Measurements from ENCODE around the gene PIWIL4. TPM values are rescaled to one million over a fixed set of nuclear protein-coding genes. Genes with fewer than 3 reads are reported as not detected.

The PIWIL4 gene
- total RNA-seq (1 to 10 TPM in 5 of 9 donors, under 1 TPM in 4; 0.68 to 2.4 (median 1.1) TPM), polyA plus RNA-seq (1 to 10 TPM in 1 of 2 donors, under 1 TPM in 1; 0.33 to 1.6 TPM)
- long read RNA-seq, donor 1, partial matches to known transcripts = 0 of 2 reads
- long read RNA-seq, donor 1, other reads (novel, unspliced or antisense) = 2 of 2 reads
- long read RNA-seq, donor 2 = 0 reads
- long read RNA-seq, donor 3 = 0 reads

- Histone ChIP-seq H3K4me3 (no peak within 1 kb of the TSS), H3K27ac (no peak within 1 kb of the TSS), H3K36me3 (no peaks in the 10 kb centered on the region), H3K4me1 (peaks cover 0 to 14% (median 4%) of the 10 kb centered on the region in 12 donors), H3K9me3 (no peaks in the 10 kb centered on the region), H3K27me3 (no peaks in the 10 kb centered on the region)
- 94 to 95% (median 95%) methylated on average over 25 of the region's 25 CpGs for WGBS, 4 donors
- no peak for DNase-seq
- no peak for ATAC-seq
- TF ChIP-seq POLR2A (IDR thresholded peaks at IDR 0.05) (no peak), CTCF (IDR thresholded peaks at IDR 0.05) (no peak)
- intact Hi-C loops (cut with DNase I) = no loop called here
Measured at GRCh38 chr11:94567181-94567670, at the start of gene PIWIL4. Gene PIWIL4 (plus strand): TSS chr11:94567368. CDS start chr11:94567519, 151 bp downstream.

GRCh38 chr11:94518300-94518699 lies 48.9 kb upstream of the PIWIL4 start:
- peaks cover 0 to 3% (median 0%) of the 10 kb centered on the region in 12 donors for H3K4me1 ChIP-seq
- no peak for TF ChIP-seq CTCF (IDR thresholded peaks at IDR 0.05)
- TF ChIP-seq POLR2A (IDR thresholded peaks at IDR 0.05) = no peak
- H3K36me3 ChIP-seq = no peaks in the 10 kb centered on the region
- DNase-seq = no peak
- H3K27ac ChIP-seq = no peak overlapping the region
- 67 to 82% (median 76%) methylated on average over 4 of the region's 4 CpGs for whole genome bisulfite sequencing, 4 donors
- no peaks in the 10 kb centered on the region for H3K9me3 ChIP-seq
- no peak overlapping the region for H3K4me3 ChIP-seq
- H3K27me3 ChIP-seq = peaks cover 0 to 8% (median 0%) of the 10 kb centered on the region in 9 donors
- ATAC-seq = no peak
- intact Hi-C loops (cut with DNase I) = loop anchor here in 3 of 10 donors (2.0 to 5.0 kb wide), 3 partner anchors 45 to 85 kb away; no protein-coding TSS in a partner anchor

GRCh38 chr11:94519478-94520084 lies 47.6 kb upstream of the PIWIL4 start:
- intact Hi-C loops (cut with DNase I) = loop anchor here in 9 of 10 donors (1.0 to 5.0 kb wide), 7 partner anchors 38 to 83 kb away; no protein-coding TSS in a partner anchor
- Histone ChIP-seq H3K4me1 (peaks cover 0 to 3% (median 0%) of the 10 kb centered on the region in 12 donors), H3K27me3 (peaks cover 0 to 8% (median 0%) of the 10 kb centered on the region in 9 donors), H3K27ac (no peak overlapping the region), H3K9me3 (no peaks in the 10 kb centered on the region), H3K36me3 (no peaks in the 10 kb centered on the region), H3K4me3 (peak overlapping the region in 1 of 12 donors; percentile 21)
- TF ChIP-seq CTCF (IDR thresholded peaks at IDR 0.05) = peak; percentile 50 to 75 (median 67)
- TF ChIP-seq POLR2A (IDR thresholded peaks at IDR 0.05) = no peak
- DNase-seq (no peak), ATAC-seq (no peak)
- WGBS, 4 donors = 11 to 15% (median 13%) methylated on average over 5 of the region's 5 CpGs

- Histone ChIP-seq H3K27ac (no peak overlapping the region), H3K4me3 (no peak overlapping the region), H3K9me3 (no peaks in the 10 kb centered on the region), H3K27me3 (peaks cover 0 to 5% (median 0%) of the 10 kb centered on the region in 9 donors), H3K4me1 (peaks cover 0 to 16% (median 0%) of the 10 kb centered on the region in 12 donors), H3K36me3 (no peaks in the 10 kb centered on the region)
- no peak for DNase-seq
- TF ChIP-seq CTCF (IDR thresholded peaks at IDR 0.05) (peak in 5 of 12 donors; percentile 21 to 43 (median 34)), POLR2A (IDR thresholded peaks at IDR 0.05) (no peak)
- WGBS, 4 donors = 54 to 68% (median 63%) methylated on average over 5 of the region's 5 CpGs
- intact Hi-C loops (cut with DNase I) = loop anchor here in 8 of 10 donors (2.0 to 5.0 kb wide), 6 partner anchors 36 to 81 kb away; no protein-coding TSS in a partner anchor
- peak in 1 of 4 donors; percentile 46 for ATAC-seq
Measured at GRCh38 chr11:94521684-94522083, 45.5 kb upstream of the PIWIL4 start.
